K562 (cell line): ENCODE results near the gene C3. TPM values are rescaled to one million over a fixed set of nuclear protein-coding genes. Genes with fewer than 3 reads are reported as not detected.
"Not testable (repeated sequence)": the region's sequence is repeated elsewhere in the genome, so short reads cannot be mapped to it uniquely, and the experiment has no call there.

Source experiments
- ATAC-seq: fragments of 200-7000 bp; cut with Tn5 transposase; 3 replicates; pipeline ENCODE4 v1.9.1; 2020; ENCODE audit warnings: moderate library complexity
- BruUV-seq: library from RNA; stranded (reverse); fragments of 400-500 nt; replicated peaks from 2 replicates; lab custom pipeline; 2021; lab: Mats Ljungman, UMichigan
- CTCF ChIA-PET: fragments of 300-600 bp; formaldehyde crosslinking; extraction: SDS; loops from one replicate; lab custom pipeline; 2021; ENCODE audit warnings: low intra/inter-chr PET ratio; lab: Yijun Ruan, JAX
- POLR2A ChIA-PET: fragments of 300-600, 350-650 bp; sonication (Branson Sonifier 250); formaldehyde crosslinking; extraction: SDS; loops from one replicate; lab custom pipeline; 2021; ENCODE audit warnings: antibody characterized with exemption, inconsistent platforms; lab: Yijun Ruan, JAX
- DNase-seq, 4 experiments: peaks; one replicate each; pipeline versions ENCODE4 v3.0.0 to v3.0.0-alpha.2; 2011 to 2018; ENCODE audit warnings: low spot score in 3 of 4, mixed read lengths in 3 of 4; ENCODE audit errors: extremely low read depth in 1 of 4
- FAIRE-seq: peaks from 2 replicates; lab custom pipeline; 2011; peaks lifted over from hg19 to GRCh38; lab: Jason Lieb, UNC
- H2AFZ ChIP-seq: 2 replicates; pipeline ENCODE4 v1.6.0; 2011; ENCODE audit warnings: low read depth, low read length, control low read depth, inconsistent platforms
- H3K27ac ChIP-seq: fragments of 200-600 bp; 3 replicates; pipeline ENCODE4 v1.8.0; 2011; ENCODE audit warnings: low read depth, mild to moderate bottlenecking, control low read depth, inconsistent platforms, low read length, moderate library complexity, mixed read lengths; ENCODE audit errors: extremely low read depth
- H3K27me3 ChIP-seq, 2 experiments: fragments of 300-600 bp in 1 of 2; 2 replicates in 1 of 2; 3 replicates in 1 of 2; pipeline versions ENCODE4 v1.6.0 to v1.8.0; 2011; ENCODE audit warnings: inconsistent platforms in 2 of 2, low read length in 2 of 2, mild to moderate bottlenecking in 1 of 2, mixed read lengths in 1 of 2, moderate library complexity in 1 of 2; ENCODE audit not compliant: control insufficient read depth in 2 of 2, insufficient read depth in 2 of 2
- H3K36me3 ChIP-seq: fragments of 300-600 bp; 3 replicates; pipeline ENCODE4 v1.8.0; 2011; ENCODE audit warnings: mild to moderate bottlenecking, low read length, inconsistent platforms; ENCODE audit not compliant: control insufficient read depth, insufficient read depth
- H3K4me1 ChIP-seq, 2 experiments: fragments of 200-600 bp in 1 of 2; replicated peaks in 1 of 2; 2 replicates in 1 of 2; 3 replicates in 1 of 2; pipeline versions ENCODE4 v1.5.1 to v1.8.0; 2011; ENCODE audit warnings: inconsistent platforms in 2 of 2, low read length in 2 of 2, mild to moderate bottlenecking in 1 of 2, mixed read lengths in 1 of 2, moderate library complexity in 1 of 2; ENCODE audit not compliant: control insufficient read depth in 2 of 2, insufficient read depth in 2 of 2
- H3K4me2 ChIP-seq: 2 replicates; pipeline ENCODE4 v1.6.1; 2011; ENCODE audit warnings: low read length, control low read depth, inconsistent platforms, mixed read lengths; ENCODE audit not compliant: insufficient read depth
- H3K4me3 ChIP-seq: fragments of 200-600 bp; sonication (generic), shearing (Covaris generic); 2 replicates; pipeline ENCODE4 v1.5.1; 2016; ENCODE audit warnings: control low read depth, inconsistent platforms
- H3K79me2 ChIP-seq: fragments of 200-600 bp; 3 replicates; pipeline ENCODE4 v1.8.0; 2011; ENCODE audit warnings: low read length, inconsistent platforms; ENCODE audit not compliant: control insufficient read depth, insufficient read depth
- H3K9ac ChIP-seq, 2 experiments: 2 replicates each; pipeline versions ENCODE4 v1.6.0 to v1.6.1; 2011; ENCODE audit warnings: low read depth in 2 of 2, low read length in 2 of 2, control low read depth in 1 of 2, inconsistent platforms in 1 of 2, mild to moderate bottlenecking in 1 of 2, mixed read lengths in 1 of 2; ENCODE audit not compliant: insufficient read depth in 1 of 2
- H3K9me1 ChIP-seq: one replicate; pipeline ENCODE4 v1.6.0; 2011; ENCODE audit warnings: inconsistent platforms, mild to moderate bottlenecking, low read length, moderate library complexity; ENCODE audit not compliant: control insufficient read depth, insufficient read depth
- H3K9me3 ChIP-seq: replicated peaks from 2 replicates; pipeline ENCODE4 v1.5.1; 2011; ENCODE audit warnings: low read depth, low read length, inconsistent platforms; ENCODE audit not compliant: control insufficient read depth, insufficient read depth
- H4K20me1 ChIP-seq: replicated peaks from 2 replicates; pipeline ENCODE4 v1.6.1; 2011; ENCODE audit warnings: low read length, inconsistent platforms, mixed read lengths; ENCODE audit not compliant: control insufficient read depth, insufficient read depth
- NR4A1 ChIP-seq, 2 experiments: fragments of 250-450 bp in 1 of 2; fragments of 450-650 bp in 1 of 2; sonication (Bioruptor Pico) in 1 of 2; IDR thresholded peaks; 2 replicates each; pipeline versions ENCODE4 v1.4.0 to v1.6.1; 2016 to 2020; ENCODE audit warnings: mild to moderate bottlenecking in 2 of 2, missing compliant biosample characterization in 1 of 2, missing genetic modification characterization in 1 of 2, moderate library complexity in 1 of 2
- ZNF592 ChIP-seq: fragments of 450-650 bp; IDR thresholded peaks from 2 replicates; pipeline ENCODE4 v1.6.1; 2017; ENCODE audit warnings: antibody characterized with exemption, mild to moderate bottlenecking
- WGBS: fragments of 100-300 bp; shearing (Covaris generic); methylation state at CpG from one replicate; pipeline ENCODE4 v1.1.6; 2016; ENCODE audit warnings: low coverage, mixed read lengths; ENCODE audit not compliant: insufficient coverage; ENCODE audit errors: missing lambda C conversion rate; 5-methylcytosine and 5-hydroxymethylcytosine counted together
- in situ Hi-C: fragments of 300-500 bp; cut with MboI; formaldehyde crosslinking; loops from 4 replicates; pipeline ENCODE4 v1.15.0; 2018; ENCODE audit warnings: inconsistent platforms, mixed read lengths
- intact Hi-C: fragments of 100-400 bp; cut with micrococcal nuclease; formaldehyde crosslinking; loops from 2 replicates; pipeline ENCODE4 v1.14.2; 2022
- polyA plus RNA-seq, 8 experiments: library from polyadenylated mRNA; depleted of rRNA in 4 of 8; stranded (reverse) in 5 of 8; unstranded in 3 of 8; fragments of >200 nt; fragmentation: Nextera tagmentation in 2 of 8; fragmentation: Illumina TruSeq in 1 of 8; extraction: Ambion mirVana in 2 of 8; extraction: Trizol in 1 of 8; gene quantifications; 2 replicates each; pipeline versions ENCODE4 v1.2.1 to v1.2.3, GENCODE V29; 2011 to 2014; ENCODE audit warnings: inconsistent platforms in 1 of 8, missing spikeins in 1 of 8
- total RNA-seq, 7 experiments: library from RNA; depleted of rRNA in 6 of 7; stranded (reverse); fragments of >200 nt in 6 of 7; fragmentation: Illumina TruSeq in 2 of 7; extraction: Trizol in 2 of 7; gene quantifications; 2 replicates each; pipeline versions ENCODE4 v1.2.1 to v1.2.3, GENCODE V29; 2011 to 2021; ENCODE audit warnings: low replicate concordance in 1 of 7

The C3 gene
- total and polyA plus RNA-seq, 9 of the 15 experiments (the other 6 are each of a cell fraction or from before 2014, with no cell fraction given), result 0.59 to 10.6 (median 2.2) TPM

- intact Hi-C loops; H3K9ac ChIP-seq; H3K36me3 ChIP-seq; H3K27ac ChIP-seq; H2AFZ ChIP-seq; H3K4me3 ChIP-seq; in situ Hi-C loops; H3K4me2 ChIP-seq; FAIRE-seq; ATAC-seq; CTCF ChIA-PET; H3K79me2 ChIP-seq; H3K9me1 ChIP-seq; BruUV-seq; H3K9me3 ChIP-seq; H4K20me1 ChIP-seq; DNase-seq; TF ChIP-seq NR4A1 (CRISPR knock-in tag; IDR thresholded peaks at IDR 0.05): not testable (repeated sequence)
- 32% methylated on average over 6 of the region's 9 CpGs for WGBS
- H3K4me1 ChIP-seq, result peaks cover 19 to 22% of the 10 kb centered on the region in 2 experiments; a peak in 4 of 5 replicates
- POLR2A ChIA-PET, result interaction anchor here (0.7 kb wide), 1 partner anchor 9 kb away, joined by 3 read pairs; no protein-coding TSS in a partner anchor
- peaks cover 0 to 26% of the 10 kb centered on the region in 2 experiments; a peak in 2 of 5 replicates for H3K27me3 ChIP-seq
- TF ChIP-seq NR4A1 (tag; IDR thresholded peaks at IDR 0.05) (peak; percentile 70; the same call in 1 of the 2 replicates), ZNF592 (peak; percentile 38; the same call in 1 of the 2 replicates)
These were observed 64.1 kb downstream of the C3 start for GRCh38 chr19:6656390-6656789.
